ENCODE results near the gene DHX8.
"Not testable (repeated sequence)": the region's sequence is repeated elsewhere in the genome, so short reads cannot be mapped to it uniquely, and the experiment has no call there.

The DHX8 gene

DNA sequence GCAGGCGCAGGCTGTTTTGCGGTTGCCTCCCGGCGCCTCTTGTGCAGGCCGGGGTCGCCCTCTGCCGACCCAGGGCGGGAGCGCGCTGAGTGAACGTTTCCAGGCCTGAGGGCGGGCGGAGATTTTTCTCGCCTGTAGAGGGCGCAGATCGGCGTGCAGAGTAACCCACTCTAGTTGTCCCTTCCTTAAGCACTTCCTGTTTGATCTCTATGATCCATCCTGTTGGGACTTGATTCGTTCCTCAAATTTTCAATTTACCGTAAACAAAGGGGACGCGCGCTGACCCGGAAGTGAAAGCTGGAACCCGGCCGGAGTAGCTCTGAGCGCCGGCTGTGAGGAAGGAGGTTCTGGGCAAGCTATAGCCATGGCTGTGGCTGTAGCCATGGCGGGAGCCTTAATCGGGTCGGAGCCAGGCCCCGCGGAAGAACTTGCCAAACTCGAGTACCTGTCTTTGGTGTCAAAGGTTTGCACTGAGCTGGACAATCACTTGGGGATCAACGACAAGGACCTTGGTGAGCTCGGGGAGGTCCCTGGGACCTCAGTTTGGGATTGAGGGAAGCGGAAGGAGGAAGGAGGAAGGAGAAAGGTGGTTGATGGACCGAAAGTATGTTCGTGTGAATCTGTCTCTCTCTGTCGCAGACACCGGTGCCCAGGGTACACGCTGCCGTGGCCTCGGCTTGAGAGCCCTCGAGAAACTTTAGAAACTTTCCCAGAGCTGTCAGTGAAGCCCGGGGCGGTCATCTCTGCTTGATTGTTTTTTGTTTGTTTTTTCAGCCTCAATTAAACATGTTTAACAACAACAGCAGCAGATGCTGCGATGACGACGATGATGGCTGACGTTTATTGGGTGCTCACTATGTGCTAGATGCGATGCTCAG is at the start of gene DHX8:
TSS of gene DHX8 (plus strand) at position 302 of the 878 bp plus-strand sequence. CDS start at position 365, 63 bp downstream.
- DNase-seq (ENCODE audit: low read depth), result peak; percentile 97

DNA sequence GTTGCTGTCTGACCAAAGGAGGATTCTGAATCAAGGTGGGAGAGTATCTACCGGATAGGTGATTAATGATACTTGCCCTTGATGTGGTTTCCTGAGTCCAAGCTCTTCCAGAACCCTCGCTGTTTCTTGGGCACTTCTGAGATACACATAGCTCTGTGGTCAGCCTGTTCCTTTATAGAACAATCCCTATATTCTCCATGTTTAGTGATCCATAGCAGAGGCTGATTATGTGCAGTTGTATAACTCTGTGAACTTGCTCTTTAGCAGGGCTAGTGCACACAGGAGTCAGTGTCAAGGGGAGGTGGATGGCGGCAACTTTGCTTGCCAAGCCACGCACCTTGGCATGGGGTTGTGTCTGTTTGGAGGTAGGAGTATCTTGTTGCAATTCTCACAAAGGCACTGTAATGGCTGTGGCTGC is 48.9 kb upstream of the DHX8 start:
- DNase-seq (ENCODE audit: low read depth), result no peak

DNA sequence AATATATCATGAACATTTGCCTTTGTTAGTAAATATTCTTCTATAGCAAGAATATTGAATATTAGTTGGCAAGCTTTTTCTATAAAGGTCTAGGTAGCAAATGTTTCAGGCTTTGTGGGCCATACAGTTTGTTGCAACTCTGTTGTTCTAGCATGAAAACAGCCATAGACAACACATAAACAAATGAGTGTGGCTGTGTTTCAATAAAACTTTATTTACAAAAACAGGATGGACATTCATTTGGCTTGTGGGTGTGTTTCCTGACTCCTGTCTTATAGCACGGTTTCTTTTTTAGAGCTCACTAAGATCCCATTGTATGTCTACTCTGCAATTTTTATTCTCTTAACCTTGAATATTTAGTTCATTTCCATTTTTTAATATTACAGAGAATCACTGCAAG is 46.0 kb upstream of the DHX8 start:
- DNase-seq (ENCODE audit: low read depth), result no peak

DNA sequence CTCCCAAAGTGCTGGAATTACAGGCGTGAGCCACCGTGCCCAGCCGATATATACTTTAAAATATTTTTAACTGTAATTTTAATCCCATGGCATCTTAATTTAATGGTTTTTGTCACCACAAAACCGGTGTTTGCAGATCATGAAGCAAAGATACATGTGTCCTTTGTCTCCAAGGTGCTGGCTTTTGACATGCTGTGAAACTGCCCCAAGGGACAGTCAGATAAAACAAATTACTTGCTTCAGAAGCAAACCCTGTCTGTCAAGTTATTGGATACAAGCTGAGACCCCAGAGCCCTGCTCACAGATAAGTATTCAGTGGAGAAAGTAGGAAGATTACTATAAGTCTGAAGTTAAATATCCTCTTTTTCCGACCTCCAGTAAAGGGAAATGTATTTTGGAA is 45.1 kb upstream of the DHX8 start:
- no peak for DNase-seq (ENCODE audit: low read depth)

DNA sequence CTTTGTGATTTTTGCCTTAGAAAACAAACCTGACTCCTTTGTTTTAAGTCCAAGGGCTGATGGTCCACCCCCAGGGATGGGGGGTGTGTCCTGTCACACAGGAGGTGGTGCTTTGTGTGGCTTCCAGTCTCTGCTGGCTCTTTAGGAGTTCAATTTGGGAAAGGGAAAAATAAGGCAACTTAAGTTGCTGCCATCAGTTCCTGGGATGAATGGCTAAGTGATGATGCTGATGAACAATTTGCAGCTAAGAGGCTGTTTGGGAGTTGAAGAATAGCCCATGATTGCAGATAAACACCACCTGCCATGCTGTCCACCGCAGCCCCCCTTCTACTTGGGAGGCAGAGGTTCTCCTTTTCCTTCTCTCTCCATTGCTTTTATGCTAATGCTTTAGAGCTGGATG is 44.7 kb upstream of the DHX8 start:
- DNase-seq (ENCODE audit: low read depth), result no peak

DNA sequence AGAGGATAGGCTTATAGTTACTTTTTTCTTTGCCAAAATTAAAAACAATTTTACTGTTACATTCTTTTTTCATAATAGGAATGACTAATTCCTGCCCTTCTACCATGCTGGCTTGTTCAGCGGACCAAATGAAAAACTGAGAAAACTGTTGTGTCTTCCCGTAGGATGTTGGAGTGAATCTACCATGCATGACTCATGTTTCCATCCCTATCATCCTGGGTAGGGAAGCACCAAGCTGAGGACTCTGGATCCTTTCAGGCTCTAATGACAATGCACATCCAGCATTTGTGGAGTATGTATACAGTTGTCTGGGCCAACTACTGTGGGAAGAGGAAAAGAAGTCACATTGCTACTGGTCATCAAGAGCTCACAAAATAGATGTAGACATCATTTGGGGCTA is 41.1 kb upstream of the DHX8 start:
- DNase-seq (ENCODE audit: low read depth), result no peak

DNA sequence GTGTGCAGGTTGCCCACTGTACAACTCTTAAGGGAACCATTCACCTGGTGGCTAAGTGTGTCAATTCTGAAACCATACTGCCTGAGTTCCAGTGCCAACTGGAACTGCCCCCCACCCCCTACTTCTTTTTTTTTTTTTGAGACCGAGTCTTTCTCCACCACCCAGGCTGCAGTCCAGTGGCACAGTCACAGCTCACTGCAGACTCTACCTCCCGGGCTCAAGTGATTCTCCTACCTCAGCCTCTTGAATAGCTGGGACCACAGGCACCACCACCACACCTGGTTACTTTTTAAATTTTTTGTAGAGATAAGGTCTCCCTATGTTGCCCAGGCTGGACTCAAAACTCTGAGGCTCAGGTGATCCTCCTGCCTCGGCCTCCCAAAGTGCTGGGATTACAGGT is 40.4 kb upstream of the DHX8 start:
- DNase-seq (ENCODE audit: low read depth), result no peak

DNA sequence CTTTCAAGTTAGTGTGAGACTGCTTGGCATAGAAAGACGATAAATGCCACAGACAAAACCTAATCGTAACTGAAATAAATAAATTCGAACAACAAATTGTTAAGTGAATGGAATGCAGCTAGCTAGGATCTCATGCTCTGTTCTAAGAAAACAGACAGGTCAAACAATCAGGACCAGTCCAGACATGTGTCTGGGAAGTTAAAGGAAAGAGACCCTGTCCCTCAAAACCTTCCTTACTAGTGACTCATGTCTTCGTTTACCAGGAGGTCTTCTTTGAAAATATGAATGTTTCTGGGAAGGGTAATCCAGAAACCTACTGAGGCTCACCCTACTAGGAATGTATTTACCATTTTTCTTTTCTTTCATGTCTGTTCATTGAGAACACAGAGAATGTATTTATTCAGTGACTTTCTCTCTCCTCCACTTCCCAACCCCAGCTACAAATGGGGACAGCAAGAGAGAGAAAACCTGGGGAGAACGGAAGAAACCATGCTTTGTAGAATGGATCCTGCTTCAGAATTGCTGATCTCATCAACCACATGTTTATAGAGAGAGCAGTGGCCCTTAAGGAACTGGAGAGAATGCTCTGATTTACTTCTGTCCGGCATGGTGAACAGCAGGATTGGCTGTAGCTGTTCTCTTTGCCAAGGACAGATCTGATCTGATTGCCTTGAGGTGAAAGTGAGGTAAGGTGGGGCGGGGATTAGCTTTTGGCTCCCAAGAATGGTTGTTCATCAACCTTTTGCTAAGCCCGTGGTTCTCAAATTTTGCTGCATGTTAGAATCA is 39.4 kb upstream of the DHX8 start:
- no peak for DNase-seq (ENCODE audit: low read depth)

DNA sequence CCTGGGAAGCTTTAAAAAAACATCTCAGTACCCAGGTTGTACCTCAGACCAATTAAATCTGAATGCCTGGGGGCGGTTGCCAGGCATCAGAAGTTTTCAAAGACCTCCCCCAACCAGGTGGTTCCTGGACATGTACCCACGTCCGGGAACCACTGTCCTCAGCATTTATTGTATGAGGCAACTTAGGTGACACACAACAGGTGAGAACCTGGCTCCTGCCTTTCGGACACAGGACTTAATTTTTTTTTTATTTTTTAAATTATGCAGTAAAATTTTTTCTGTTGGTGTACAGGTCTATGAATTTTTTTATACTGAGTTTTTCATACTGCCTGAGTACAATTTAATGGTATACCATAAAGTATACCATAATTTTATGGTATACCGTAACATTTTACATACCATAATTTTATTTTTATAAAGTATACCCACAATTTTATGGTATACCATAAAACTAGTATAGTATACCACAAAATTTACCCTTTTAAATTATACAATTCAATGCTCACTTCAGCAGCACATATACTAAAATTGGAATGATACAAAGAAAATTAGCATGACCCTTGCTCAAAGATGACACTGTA is 38.7 kb upstream of the DHX8 start:
- no peak for DNase-seq (ENCODE audit: low read depth)

DNA sequence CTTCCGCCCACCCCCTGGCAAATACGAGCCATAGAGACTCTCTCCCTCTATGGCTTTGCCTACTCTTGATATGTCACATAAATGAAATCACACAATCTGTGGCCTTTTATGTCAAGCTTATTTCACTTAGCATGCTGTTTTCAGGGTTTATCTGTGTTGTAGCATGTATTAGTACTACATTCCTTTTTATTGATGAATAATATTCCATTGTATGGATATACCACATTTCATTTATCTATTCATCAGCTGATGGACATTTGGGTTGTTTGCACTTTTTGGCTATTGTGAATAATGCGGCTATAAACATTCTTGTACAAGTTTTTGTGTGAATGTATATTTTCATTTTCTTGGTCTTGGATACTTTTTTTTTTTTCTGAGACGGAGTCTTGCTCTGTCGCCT is 37.0 kb upstream of the DHX8 start:
- no peak for DNase-seq (ENCODE audit: low read depth)

DNA sequence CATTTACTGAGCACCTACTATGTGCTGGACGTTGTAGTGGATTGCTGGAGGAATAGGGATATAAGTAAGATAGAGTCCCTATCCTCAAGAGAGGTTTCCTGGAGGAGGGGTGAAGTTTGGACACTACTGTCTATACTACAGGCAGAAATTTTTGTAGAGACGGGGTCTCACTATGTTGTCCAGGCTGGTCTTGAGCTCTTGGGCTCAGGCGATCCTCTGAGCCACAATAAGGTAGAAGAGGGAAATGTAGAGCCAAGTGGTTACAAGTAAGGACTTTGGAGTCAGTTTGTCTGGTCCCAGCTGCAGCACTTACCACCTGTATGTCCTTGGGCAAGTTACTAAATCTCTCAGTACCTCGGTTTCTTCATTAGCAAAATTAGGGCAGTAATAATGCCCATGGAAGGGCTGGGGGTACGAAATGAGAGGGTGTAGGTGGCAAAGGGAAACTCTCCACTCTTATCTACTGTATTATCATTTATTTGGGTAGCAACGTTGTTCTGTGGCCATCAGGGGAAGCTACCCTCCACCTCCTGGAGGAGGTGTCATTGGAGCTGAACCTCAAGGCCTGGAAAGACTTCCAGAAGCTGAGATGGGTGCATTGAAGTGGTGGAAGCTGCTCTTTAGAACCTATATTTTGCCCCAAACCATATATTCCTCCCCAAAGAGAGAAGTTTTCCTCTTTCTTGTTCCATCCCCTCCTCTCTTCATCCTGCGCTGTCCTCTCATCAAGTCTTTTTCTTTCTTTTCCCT is 34.9 kb upstream of the DHX8 start:
- no peak for DNase-seq (ENCODE audit: low read depth)

DNA sequence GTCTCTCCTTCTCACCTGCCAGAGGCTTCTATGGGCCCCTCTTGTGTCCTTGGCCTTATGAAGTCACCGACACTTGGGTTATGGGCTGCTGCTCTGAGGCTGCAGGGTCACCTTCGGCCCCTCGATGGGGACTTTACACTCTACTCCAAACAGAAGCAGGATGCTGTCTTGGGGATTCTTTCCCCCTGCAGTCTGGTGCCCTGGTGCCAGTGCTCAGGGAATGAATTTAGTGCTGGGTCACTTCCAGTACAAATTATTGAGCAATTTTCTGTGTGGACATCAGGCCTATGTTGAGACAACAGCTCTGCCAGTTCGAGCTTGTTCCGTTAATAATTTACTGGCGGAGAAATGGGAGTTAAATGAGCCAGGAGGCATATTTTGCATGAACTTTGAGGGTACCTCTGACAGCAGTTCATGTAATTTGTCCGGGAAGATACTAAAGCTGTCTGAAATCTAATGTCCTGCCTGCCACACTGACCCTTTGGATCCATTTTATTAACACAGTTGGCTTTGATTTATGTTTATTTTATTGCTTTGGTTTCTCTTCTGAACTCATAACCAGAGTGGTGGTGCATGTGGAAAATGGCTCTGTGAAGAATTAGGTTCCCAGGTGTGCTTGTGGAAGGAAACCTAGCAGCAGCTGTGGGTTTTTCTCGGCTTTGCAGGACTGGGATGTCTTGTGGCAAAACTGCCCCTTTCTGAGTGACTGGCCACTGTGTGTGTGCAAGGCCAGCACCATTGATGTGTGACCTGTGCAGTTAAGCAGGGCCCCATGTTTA is 34.1 kb upstream of the DHX8 start:
- DNase-seq (ENCODE audit: low read depth), result no peak

DNA sequence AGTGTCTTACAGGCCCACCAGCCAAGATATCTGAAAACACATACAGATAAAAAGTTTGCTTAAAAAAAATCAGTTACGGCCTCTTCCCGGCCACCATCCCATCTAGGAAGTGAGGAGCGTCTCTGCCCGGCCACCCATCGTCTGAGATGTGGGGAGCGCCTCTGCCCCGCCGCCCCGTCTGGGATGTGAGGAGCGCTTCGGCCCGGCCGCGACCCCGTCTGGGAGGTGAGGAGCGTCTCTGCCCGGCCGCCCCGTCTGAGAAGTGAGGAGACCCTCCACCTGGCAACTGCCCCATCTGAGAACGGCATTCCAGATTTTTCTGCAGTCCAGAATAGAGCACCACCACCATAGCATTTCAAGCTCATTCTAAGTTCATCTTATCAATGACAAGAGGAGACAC is 33.0 kb upstream of the DHX8 start:
- DNase-seq (ENCODE audit: low read depth), result not testable (repeated sequence)

DNA sequence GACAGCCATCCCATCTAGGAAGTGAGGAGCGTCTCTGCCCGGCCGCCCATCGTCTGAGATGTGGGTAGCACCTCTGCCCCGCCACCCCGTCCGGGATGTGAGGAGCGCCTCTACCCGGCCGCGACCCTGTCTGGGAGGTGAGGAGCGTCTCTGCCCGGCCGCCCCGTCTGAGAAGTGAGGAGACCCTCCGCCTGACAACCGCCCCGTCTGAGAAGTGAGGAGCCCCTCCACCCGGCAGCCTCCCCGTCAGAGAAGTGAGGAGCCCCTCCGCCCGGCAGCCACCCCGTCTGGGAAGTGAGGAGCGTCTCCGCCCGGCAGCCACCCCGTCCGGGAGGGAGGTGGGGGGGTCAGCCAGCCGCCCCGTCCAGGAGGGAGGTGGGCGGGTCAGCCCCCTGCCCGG is 32.0 kb upstream of the DHX8 start:
- not testable (repeated sequence) for DNase-seq (ENCODE audit: low read depth)

DNA sequence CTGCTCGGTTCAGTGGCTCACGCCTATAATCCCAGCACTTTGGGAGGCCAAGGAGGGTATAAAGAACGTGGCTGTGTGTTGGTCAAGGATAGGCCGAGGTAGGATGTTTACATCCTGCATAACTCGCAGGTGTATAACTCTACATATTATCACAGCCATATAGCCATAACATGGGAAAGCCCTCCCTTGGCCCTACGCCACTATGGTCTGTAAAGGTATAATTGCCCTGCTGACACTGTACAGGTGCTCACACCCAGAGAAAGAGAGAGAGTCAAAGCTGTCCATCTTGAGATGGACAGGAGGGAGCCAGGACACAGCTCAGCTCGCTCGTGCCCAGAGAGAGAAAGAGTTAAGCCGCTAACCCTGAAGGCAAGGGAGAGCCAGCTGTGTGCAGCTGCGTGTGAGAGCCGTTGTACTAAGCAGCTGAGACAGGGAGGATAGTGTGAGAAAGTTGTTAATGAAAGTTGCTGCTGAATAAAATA is 30.4 kb upstream of the DHX8 start:
- DNase-seq (ENCODE audit: low read depth), result no peak

DNA sequence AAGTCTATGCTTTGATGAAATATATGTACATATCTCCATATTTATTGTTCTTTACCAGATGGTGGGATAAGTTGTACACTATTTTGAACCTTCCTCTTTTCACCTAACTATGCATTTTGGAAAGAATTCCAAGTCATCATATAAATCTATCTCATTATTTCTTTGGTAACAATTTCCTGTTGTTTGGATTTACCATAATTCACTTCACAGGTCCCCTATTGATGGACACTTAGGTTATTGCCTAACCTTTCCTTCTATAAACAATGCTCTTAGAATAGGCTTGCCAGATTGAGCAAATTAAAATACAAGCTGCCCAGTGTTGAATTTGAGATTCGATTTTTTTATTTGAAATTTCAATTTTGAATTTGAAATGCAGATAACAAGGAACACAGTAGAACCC is 28.9 kb upstream of the DHX8 start:
- DNase-seq (ENCODE audit: low read depth), result no peak

DNA sequence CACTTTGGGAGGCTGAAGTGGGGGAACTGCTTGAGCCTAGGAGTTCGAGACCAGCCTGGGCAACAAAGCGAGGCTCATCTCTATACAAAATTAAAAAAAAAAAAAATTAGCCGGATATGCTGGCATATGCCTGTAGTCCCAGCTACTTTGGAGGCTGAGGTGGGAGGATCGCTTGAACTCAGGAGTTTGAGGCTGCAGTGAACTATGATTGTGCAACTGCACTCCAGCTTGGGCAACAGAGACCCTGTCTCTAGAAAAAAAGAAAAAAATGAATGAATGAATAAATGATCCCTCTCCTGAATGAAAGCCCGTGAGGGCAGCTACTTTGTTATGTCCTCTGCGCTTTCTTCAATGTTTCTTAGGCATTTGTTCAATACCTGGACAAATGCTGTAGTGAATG is 27.7 kb upstream of the DHX8 start:
- no peak for DNase-seq (ENCODE audit: low read depth)

DNA sequence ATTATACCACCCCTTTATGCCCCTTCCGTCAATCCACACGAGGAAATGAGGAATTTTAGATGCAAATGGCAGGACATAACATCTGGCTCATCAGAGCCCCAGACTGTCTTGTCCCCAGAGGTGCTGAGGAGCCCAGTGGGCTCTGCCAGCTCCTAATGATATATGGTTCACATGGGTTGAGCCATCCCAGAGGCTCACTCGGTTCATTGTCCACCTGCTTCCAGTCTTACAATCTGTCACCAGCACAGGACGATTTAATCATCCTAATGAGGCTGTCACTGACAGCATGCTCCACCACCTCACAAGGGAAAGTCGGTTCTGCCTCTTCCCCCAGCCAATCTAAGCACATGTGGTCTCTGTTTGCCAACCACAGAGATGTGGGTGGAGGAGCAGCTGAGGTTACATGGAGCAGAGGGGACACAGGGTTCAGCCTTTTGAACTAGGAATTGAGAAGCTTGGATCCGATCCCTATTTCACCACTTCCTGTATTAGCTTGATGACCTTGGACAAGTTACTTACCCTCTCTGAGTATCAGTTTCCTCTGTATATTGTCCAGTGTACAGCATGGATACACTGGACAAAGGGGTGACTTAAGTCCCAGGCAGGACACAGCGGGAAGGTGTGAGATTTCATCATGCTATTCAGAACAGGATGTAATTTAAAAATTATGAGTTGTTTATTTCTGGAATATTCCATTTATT is 27.0 kb upstream of the DHX8 start:
- no peak for DNase-seq (ENCODE audit: low read depth)

DNA sequence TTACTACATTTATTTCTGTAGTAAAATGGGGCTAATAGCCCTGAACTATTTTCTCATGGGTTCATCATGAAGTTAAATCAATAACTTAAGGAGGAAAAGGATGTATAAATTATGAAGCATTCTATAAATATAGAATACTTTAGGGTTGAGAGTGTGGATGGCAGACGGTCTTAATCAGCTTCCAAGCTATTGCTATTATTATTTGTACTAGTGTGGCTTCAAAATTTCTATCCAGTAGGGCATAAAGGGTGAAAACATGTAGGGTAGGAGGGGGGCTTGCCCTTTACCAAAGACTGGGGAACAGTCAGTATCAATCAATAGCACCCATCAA is 26.4 kb upstream of the DHX8 start:
- no peak for DNase-seq (ENCODE audit: low read depth)

DNA sequence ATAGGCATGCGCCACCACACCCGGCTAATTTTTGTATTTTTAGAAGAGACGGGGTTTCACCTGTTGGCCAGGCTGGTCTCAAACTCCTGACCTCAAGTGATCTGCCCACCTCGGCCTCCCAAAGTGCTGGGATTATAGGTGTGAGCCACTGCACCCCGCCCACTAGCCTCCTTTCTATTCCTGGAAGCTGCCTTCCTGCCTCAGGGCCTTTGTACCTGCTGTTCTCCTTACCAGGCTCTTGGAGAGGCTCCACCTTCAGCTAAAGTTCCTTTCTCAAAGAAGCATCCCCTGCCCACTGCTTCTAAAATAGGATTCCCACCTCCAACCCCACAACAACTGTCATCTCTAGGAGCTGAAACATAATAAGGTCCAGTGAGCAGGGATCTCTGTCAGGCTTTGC is 23.9 kb upstream of the DHX8 start:
- not testable (repeated sequence) for DNase-seq (ENCODE audit: low read depth)

DNA sequence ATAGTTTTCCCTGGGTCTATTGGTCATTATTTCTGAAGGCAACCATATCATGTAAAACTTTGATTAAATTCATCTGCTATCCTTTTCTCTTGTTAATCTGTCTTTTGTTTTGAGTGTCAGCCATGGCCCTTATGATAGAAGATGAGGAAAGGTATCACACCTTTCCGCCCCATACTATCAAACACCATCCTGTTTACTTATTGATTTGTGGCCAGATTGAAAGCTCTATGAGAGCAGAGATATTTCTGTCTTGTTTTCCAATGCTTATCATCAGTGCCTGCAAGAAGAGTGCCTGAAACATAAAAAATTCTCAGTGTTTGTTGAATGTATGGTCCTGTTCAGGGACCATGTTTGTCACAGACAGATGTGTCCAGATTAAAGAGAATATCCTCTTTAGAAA is 22.6 kb upstream of the DHX8 start:
- no peak for DNase-seq (ENCODE audit: low read depth)
